Right lobe of liver (tissue), 6 donors: ENCODE data around the gene TDRD12. TPM values are rescaled to one million over a fixed set of nuclear protein-coding genes. Genes with fewer than 3 reads are reported as not detected.
"Not testable (repeated sequence)": the region's sequence is repeated elsewhere in the genome, so short reads cannot be mapped to it uniquely, and the experiment has no call there.

Experiments
- ATAC-seq, 4 donors: fragments of 200-7000 bp; cut with Tn5 transposase; one replicate each; pipeline ENCODE4 v1.9.1; 2020; ENCODE audit warnings: mild to moderate bottlenecking in 4 of 4, moderate library complexity in 4 of 4
- DNase-seq, 3 donors: peaks; one replicate each; pipeline ENCODE4 v3.0.0-alpha.2; 2020
- H3K27ac ChIP-seq, 3 donors: fragments of 200-600 bp; one replicate each; pipeline ENCODE4 v1.8.0; 2022
- H3K27me3 ChIP-seq, 2 donors: fragments of 200-600 bp; one replicate each; pipeline ENCODE4 v1.8.0; 2022
- H3K36me3 ChIP-seq, 4 donors: fragments of 200-600 bp; sonication (generic) in 1 of 4; one replicate each; pipeline versions ENCODE4 v1.5.1 to v1.8.0; 2017 to 2022; ENCODE audit warnings: control low read depth in 1 of 4
- H3K4me1 ChIP-seq, 4 donors: fragments of 200-600 bp; sonication (generic) in 1 of 4; one replicate each; pipeline versions ENCODE4 v1.5.1 to v1.8.0; 2017 to 2022; ENCODE audit warnings: control low read depth in 1 of 4
- H3K4me3 ChIP-seq, 3 donors: fragments of 200-600 bp; one replicate each; pipeline ENCODE4 v1.8.0; 2022
- H3K9me3 ChIP-seq, 4 donors: fragments of 200-600 bp; sonication (generic) in 1 of 4; one replicate each; pipeline versions ENCODE4 v1.5.1 to v1.8.0; 2017 to 2022; ENCODE audit warnings: control low read depth in 1 of 4
- POLR2A ChIP-seq: fragments of 450-650 bp; IDR thresholded peaks from one replicate; pipeline ENCODE4 v1.6.1; 2017; ENCODE audit warnings: antibody characterized with exemption, mild to moderate bottlenecking
- WGBS: methylation state at CpG from one replicate; pipeline ENCODE4 v1.1.6; 2018; ENCODE audit warnings: low coverage, low lambda C conversion rate; ENCODE audit not compliant: insufficient coverage; ENCODE audit errors: missing lambda C conversion rate; 5-methylcytosine and 5-hydroxymethylcytosine counted together
- intact Hi-C, 2 donors: fragments of 100-400 bp; cut with DNase I; formaldehyde crosslinking; loops; one replicate each; pipeline versions ENCODE4 v1.11.2 to v1.14.1; 2022
- total RNA-seq, 6 experiments: library from RNA; depleted of rRNA in 2 of 6; stranded (reverse); fragments of >200 nt in 2 of 6; fragmentation: NEBNext Ultra II Directional in 3 of 6; extraction: Animal tissue kit (Norgen Biotek cat#: 25700) in 3 of 6; gene quantifications; one replicate each; pipeline versions ENCODE4 v1.1.0 to v1.2.4, GENCODE V29; 2016 to 2023
- TF ChIP-seq, protein P1 (sequence below), 4 donors: fragments of 200-600 bp in 3 of 4; fragments of 450-650 bp in 1 of 4; IDR thresholded peaks; one replicate each; pipeline versions ENCODE4 v1.5.1 to v1.8.0; 2016 to 2022; ENCODE audit warnings: antibody characterized with exemption in 4 of 4, mild to moderate bottlenecking in 2 of 4
- donor health status: DM: no; HTN: yes; CAD: no.
- donor health status: DM: no; HTN: no; CAD: no.
- donor health status: DM: no; HTN: no; CAD: no.
- donor health status: DM: no; HTN: yes; CAD: no.
- donor health status: DM: no; HTN: yes; CAD: no.

TDRD12 gene
- total RNA-seq, 6 experiments from 2014 or later: 0.17 TPM; not detected in 5

GRCh38 chr19:32735936-32736335 is 16.4 kb downstream of the TDRD12 start:
- Histone ChIP-seq H3K27me3 (no peaks in the 10 kb centered on the region), H3K27ac (no peak overlapping the region), H3K4me3 (no peak overlapping the region), H3K36me3 (no peaks in the 10 kb centered on the region), H3K9me3 (no peaks in the 10 kb centered on the region), H3K4me1 (no peaks in the 10 kb centered on the region)
- intact Hi-C loops: no loop called here
- no peak for ATAC-seq
- DNase-seq: no peak
- TF ChIP-seq, protein P1, sequence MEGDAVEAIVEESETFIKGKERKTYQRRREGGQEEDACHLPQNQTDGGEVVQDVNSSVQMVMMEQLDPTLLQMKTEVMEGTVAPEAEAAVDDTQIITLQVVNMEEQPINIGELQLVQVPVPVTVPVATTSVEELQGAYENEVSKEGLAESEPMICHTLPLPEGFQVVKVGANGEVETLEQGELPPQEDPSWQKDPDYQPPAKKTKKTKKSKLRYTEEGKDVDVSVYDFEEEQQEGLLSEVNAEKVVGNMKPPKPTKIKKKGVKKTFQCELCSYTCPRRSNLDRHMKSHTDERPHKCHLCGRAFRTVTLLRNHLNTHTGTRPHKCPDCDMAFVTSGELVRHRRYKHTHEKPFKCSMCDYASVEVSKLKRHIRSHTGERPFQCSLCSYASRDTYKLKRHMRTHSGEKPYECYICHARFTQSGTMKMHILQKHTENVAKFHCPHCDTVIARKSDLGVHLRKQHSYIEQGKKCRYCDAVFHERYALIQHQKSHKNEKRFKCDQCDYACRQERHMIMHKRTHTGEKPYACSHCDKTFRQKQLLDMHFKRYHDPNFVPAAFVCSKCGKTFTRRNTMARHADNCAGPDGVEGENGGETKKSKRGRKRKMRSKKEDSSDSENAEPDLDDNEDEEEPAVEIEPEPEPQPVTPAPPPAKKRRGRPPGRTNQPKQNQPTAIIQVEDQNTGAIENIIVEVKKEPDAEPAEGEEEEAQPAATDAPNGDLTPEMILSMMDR (IDR thresholded peaks at IDR 0.05): no peak
- no peak for TF ChIP-seq POLR2A
- WGBS: 83% methylated on average over 3 of the region's 4 CpGs

- H3K36me3 ChIP-seq: no peaks in the 10 kb centered on the region
- no peaks in the 10 kb centered on the region for H3K27me3 ChIP-seq
- no peak overlapping the region for H3K4me3 ChIP-seq
- intact Hi-C loops: no loop called here
- no peak overlapping the region for H3K27ac ChIP-seq
- 100% methylated on average over 9 of the region's 9 CpGs for WGBS
- no peak for ATAC-seq
- no peaks in the 10 kb centered on the region for H3K4me1 ChIP-seq
- TF ChIP-seq POLR2A: no peak
- TF ChIP-seq, protein P1 (IDR thresholded peaks at IDR 0.05): no peak
- no peaks in the 10 kb centered on the region for H3K9me3 ChIP-seq
- no peak for DNase-seq
Observed at GRCh38 chr19:32743021-32743420, 23.5 kb downstream of the TDRD12 start.

GRCh38 chr19:32743447-32743846 is 23.9 kb downstream of the TDRD12 start:
- intact Hi-C loops: no loop called here
- H3K4me1 ChIP-seq: no peaks in the 10 kb centered on the region

GRCh38 chr19:32744555-32745325 is 25.2 kb downstream of the TDRD12 start:
- intact Hi-C loops: no loop called here
- H3K27ac ChIP-seq: no peak overlapping the region
- no peaks in the 10 kb centered on the region for H3K27me3 ChIP-seq
- no peaks in the 10 kb centered on the region for H3K9me3 ChIP-seq
- no peak overlapping the region for H3K4me3 ChIP-seq
- 75% methylated on average over 11 of the region's 18 CpGs for WGBS
- H3K36me3 ChIP-seq: no peaks in the 10 kb centered on the region
- no peaks in the 10 kb centered on the region for H3K4me1 ChIP-seq
- TF ChIP-seq, protein P1 (IDR thresholded peaks at IDR 0.05): no peak
- TF ChIP-seq POLR2A: no peak
- no peak for DNase-seq
- ATAC-seq: peak in 1 of 4 donors; percentile 17

More at GRCh38 chr19:32743447-32743846, 23.9 kb downstream of the TDRD12 start:
- TF ChIP-seq POLR2A: no peak
- TF ChIP-seq, protein P1 (IDR thresholded peaks at IDR 0.05): no peak
- no peak overlapping the region for H3K4me3 ChIP-seq
- H3K27me3 ChIP-seq: no peaks in the 10 kb centered on the region
- H3K27ac ChIP-seq: no peak overlapping the region
- WGBS: 94% methylated on average over 3 of the region's 4 CpGs
- no peak for ATAC-seq
- H3K9me3 ChIP-seq: no peaks in the 10 kb centered on the region
- no peaks in the 10 kb centered on the region for H3K36me3 ChIP-seq
- no peak for DNase-seq

DNA sequence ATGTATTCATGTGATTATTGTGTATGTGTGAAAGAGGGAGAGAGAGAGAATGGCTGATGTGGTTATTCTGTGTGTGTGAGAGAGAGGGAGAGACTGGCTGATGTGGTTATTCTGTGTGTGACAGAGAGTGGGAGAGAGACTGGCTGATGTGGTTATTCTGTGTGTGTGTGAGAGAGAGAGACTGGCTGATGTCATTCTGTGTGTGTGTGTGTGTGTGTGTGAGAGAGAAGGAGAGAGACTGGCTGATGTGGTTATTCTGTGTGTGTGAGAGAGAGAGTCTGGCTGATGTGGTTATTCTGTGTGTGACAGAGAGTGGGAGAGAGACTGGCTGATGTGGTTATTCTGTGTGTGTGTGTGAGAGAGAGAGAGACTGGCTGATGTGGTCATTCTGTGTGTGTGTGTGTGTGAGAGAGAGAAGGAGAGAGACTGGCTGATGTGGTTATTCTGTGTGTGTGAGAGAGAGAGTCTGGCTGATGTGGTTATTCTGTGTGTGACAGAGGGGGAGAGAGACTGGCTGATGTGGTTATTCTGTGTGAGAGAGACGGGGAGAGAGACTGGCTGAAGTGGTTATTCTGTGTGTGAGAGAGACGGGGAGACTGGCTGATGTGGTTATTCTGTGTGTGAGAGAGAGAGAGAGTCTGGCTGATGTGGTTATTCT is 26.2 kb downstream of the TDRD12 start:
- H3K36me3 ChIP-seq, ATAC-seq, H3K27me3 ChIP-seq, intact Hi-C loops, H3K4me3 ChIP-seq, H3K9me3 ChIP-seq, H3K4me1 ChIP-seq, H3K27ac ChIP-seq, DNase-seq: not testable (repeated sequence)
- WGBS: 17% methylated on average over 2 of the region's 2 CpGs

GRCh38 chr19:32746631-32747196 is 27.1 kb downstream of the TDRD12 start:
- H3K27me3 ChIP-seq, ATAC-seq, DNase-seq, H3K27ac ChIP-seq, H3K9me3 ChIP-seq, intact Hi-C loops, H3K4me1 ChIP-seq, H3K4me3 ChIP-seq, H3K36me3 ChIP-seq: not testable (repeated sequence)
- 20% methylated on average over 2 of the region's 2 CpGs for WGBS
